ENCODE results near the gene MINDY3. TPM values are rescaled to one million over a fixed set of nuclear protein-coding genes. Genes with fewer than 3 reads are reported as not detected.

MINDY3 gene
- polyA plus RNA-seq, 1 donor (not counting 4 experiments of a cell fraction or from before 2014, with no cell fraction given), result 22.1 TPM

GRCh38 chr10:15863323-15863722, 3.0 kb upstream of the MINDY3 start:
- dilution Hi-C loops (cut with MboI; ENCODE audit: extremely low pct_ligation_motif_present, low sequenced_read_pairs), result no loop called here
- H3K4me2 ChIP-seq (ENCODE audit: control insufficient read depth, extremely low read depth, insufficient read depth, low read depth, low read length), result no peak overlapping the region

GRCh38 chr10:15860692-15861201, 440 bp upstream of the MINDY3 start:
- no peaks in the 10 kb centered on the region for H3K36me3 ChIP-seq (ENCODE audit: control insufficient read depth in 2 of 2, extremely low read depth in 1 of 2, insufficient read depth in 2 of 2, low read length in 2 of 2)
- H3K27me3 ChIP-seq (ENCODE audit: control insufficient read depth, extremely low read depth, insufficient read depth, low read length), result no peaks in the 10 kb centered on the region
- no peaks in the 10 kb centered on the region for H3K9me3 ChIP-seq (ENCODE audit: control insufficient read depth, low read depth, low read length)
- DNase-seq (ENCODE audit: low read depth, low spot score) (no peak), FAIRE-seq (peak; percentile 66)
- H4K20me1 ChIP-seq (ENCODE audit: control insufficient read depth, extremely low read depth, insufficient read depth, low read length), result no peaks in the 10 kb centered on the region
- peak overlapping the region; percentile 84 to 98 (median 89) for H3K4me3 ChIP-seq (ENCODE audit: control insufficient read depth in 2 of 3, extremely low read depth in 1 of 3, insufficient read depth in 2 of 3, low read depth in 1 of 3, low read length in 3 of 3)
- dilution Hi-C loops (cut with MboI; ENCODE audit: extremely low pct_ligation_motif_present, low sequenced_read_pairs), result no loop called here
- no peaks in the 10 kb centered on the region for H3K9me1 ChIP-seq (ENCODE audit: control insufficient read depth, extremely low read depth, insufficient read depth, low read length)
- H3K4me2 ChIP-seq (ENCODE audit: control insufficient read depth, extremely low read depth, insufficient read depth, low read depth, low read length), result peak overlapping the region; percentile 81
- peak overlapping the region; percentile 41 for H3K27ac ChIP-seq (ENCODE audit: control insufficient read depth, insufficient read depth, low read length)
- H3K79me2 ChIP-seq (ENCODE audit: control insufficient read depth, insufficient read depth, low read length), result peaks cover 34% of the 10 kb centered on the region
- no peak for TF ChIP-seq CTCF (optimal IDR thresholded peaks at IDR 0.05 in 1 of 3, IDR thresholded peaks at IDR 0.05 in 1 of 3, conservative IDR thresholded peaks at IDR 0.05 in 1 of 3; ENCODE audit: extremely low read depth in 1 of 3, insufficient read depth in 2 of 3, low read length in 3 of 3)
- TF ChIP-seq EZH2 (IDR thresholded peaks at IDR 0.05; ENCODE audit: low read length), result no peak
- peak overlapping the region; percentile 98 for H2AFZ ChIP-seq (ENCODE audit: control insufficient read depth, low read length)
- H3K9ac ChIP-seq (ENCODE audit: control insufficient read depth, extremely low read depth, insufficient read depth, low read length), result peak overlapping the region; percentile 76
- peaks cover 12% of the 10 kb centered on the region for H3K4me1 ChIP-seq (ENCODE audit: control insufficient read depth, extremely low read depth, insufficient read depth, low read length)

More at GRCh38 chr10:15863323-15863722, 3.0 kb upstream of the MINDY3 start:
- FAIRE-seq (no peak), DNase-seq (ENCODE audit: low read depth, low spot score) (no peak)
- TF ChIP-seq CTCF (optimal IDR thresholded peaks at IDR 0.05 in 1 of 3, IDR thresholded peaks at IDR 0.05 in 1 of 3, conservative IDR thresholded peaks at IDR 0.05 in 1 of 3; ENCODE audit: extremely low read depth in 1 of 3, insufficient read depth in 2 of 3, low read length in 3 of 3), result no peak
- no peak for TF ChIP-seq EZH2 (IDR thresholded peaks at IDR 0.05; ENCODE audit: low read length)
- Histone ChIP-seq H2AFZ (ENCODE audit: control insufficient read depth, low read length) (no peak overlapping the region), H3K9me3 (ENCODE audit: control insufficient read depth, low read depth, low read length) (no peaks in the 10 kb centered on the region), H3K4me1 (ENCODE audit: control insufficient read depth, extremely low read depth, insufficient read depth, low read length) (peaks cover 8% of the 10 kb centered on the region), H3K27me3 (ENCODE audit: control insufficient read depth, extremely low read depth, insufficient read depth, low read length) (peaks cover 7% of the 10 kb centered on the region), H3K79me2 (ENCODE audit: control insufficient read depth, insufficient read depth, low read length) (peaks cover 20% of the 10 kb centered on the region), H4K20me1 (ENCODE audit: control insufficient read depth, extremely low read depth, insufficient read depth, low read length) (no peaks in the 10 kb centered on the region), H3K27ac (ENCODE audit: control insufficient read depth, insufficient read depth, low read length) (no peak overlapping the region), H3K9ac (ENCODE audit: control insufficient read depth, extremely low read depth, insufficient read depth, low read length) (no peak overlapping the region), H3K36me3 (ENCODE audit: control insufficient read depth in 2 of 2, extremely low read depth in 1 of 2, insufficient read depth in 2 of 2, low read length in 2 of 2) (no peaks in the 10 kb centered on the region), H3K9me1 (ENCODE audit: control insufficient read depth, extremely low read depth, insufficient read depth, low read length) (no peaks in the 10 kb centered on the region), H3K4me3 (ENCODE audit: control insufficient read depth in 2 of 3, extremely low read depth in 1 of 3, insufficient read depth in 2 of 3, low read depth in 1 of 3, low read length in 3 of 3) (no peak overlapping the region)

Measured in keratinocyte (primary cell).